ENCODE results near the gene ANKRD33B. TPM values are rescaled to one million over a fixed set of nuclear protein-coding genes. Genes with fewer than 3 reads are reported as not detected.

Gene ANKRD33B
- total RNA-seq, 3 donors from 2014 or later (not counting 1 experiment from before 2014, with no cell fraction given), result 2.4 to 4.3 (median 3.9) TPM

DNA sequence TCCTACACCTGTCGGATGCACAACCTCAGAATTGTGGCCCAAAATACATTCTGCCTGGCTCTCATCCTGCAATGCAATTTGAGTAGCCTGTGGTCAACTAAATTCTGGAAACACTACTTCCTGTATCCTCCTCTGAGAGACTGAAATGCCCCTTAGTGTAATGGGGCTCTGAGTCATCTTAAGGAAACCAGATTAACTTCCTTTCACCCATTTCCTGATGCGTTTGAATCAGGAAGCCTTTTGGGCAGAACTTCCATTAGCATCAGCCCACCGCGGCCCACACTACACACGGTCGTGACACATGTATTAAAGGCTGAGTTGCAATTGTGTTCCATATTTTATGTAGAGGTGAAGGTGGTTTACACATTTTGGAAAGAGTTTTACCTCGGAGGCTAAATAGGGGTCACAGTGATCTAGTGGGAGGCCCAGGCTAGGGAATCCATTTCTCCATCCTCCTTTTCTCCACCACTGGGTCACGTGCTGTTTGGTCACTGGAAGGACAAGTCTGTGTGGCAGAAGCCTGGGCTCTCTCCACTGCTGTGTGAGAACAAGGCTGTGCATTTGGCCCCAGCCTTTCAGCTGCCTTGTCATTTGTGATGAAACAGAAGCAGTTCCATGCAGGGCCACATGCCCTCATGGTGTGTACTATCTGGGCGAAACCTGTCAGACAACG lies 141.2 kb downstream of the ANKRD33B start:
- H3K27ac ChIP-seq (ENCODE audit: low read length), result peak overlapping the region; percentile 14
- WGBS (ENCODE audit: insufficient coverage), result 70% methylated on average over 5 of the region's 10 CpGs
- peaks cover 20% of the 10 kb centered on the region for H3K4me1 ChIP-seq (ENCODE audit: control insufficient read depth, insufficient read depth, low read length)
- TF ChIP-seq, protein P1, sequence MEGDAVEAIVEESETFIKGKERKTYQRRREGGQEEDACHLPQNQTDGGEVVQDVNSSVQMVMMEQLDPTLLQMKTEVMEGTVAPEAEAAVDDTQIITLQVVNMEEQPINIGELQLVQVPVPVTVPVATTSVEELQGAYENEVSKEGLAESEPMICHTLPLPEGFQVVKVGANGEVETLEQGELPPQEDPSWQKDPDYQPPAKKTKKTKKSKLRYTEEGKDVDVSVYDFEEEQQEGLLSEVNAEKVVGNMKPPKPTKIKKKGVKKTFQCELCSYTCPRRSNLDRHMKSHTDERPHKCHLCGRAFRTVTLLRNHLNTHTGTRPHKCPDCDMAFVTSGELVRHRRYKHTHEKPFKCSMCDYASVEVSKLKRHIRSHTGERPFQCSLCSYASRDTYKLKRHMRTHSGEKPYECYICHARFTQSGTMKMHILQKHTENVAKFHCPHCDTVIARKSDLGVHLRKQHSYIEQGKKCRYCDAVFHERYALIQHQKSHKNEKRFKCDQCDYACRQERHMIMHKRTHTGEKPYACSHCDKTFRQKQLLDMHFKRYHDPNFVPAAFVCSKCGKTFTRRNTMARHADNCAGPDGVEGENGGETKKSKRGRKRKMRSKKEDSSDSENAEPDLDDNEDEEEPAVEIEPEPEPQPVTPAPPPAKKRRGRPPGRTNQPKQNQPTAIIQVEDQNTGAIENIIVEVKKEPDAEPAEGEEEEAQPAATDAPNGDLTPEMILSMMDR (IDR thresholded peaks at IDR 0.05), result no peak
- intact Hi-C loops (cut with micrococcal nuclease), result no loop called here
- no peaks in the 10 kb centered on the region for H3K36me3 ChIP-seq (ENCODE audit: control insufficient read depth, insufficient read depth, low read length)
- ATAC-seq (peak; percentile 49 to 77 (median 58)), DNase-seq (peak in 1 of 2 donors; percentile 28)
- H3K9me3 ChIP-seq (ENCODE audit: control insufficient read depth, insufficient read depth, low read length), result no peaks in the 10 kb centered on the region
- peak overlapping the region; percentile 3 for H3K4me3 Mint-ChIP-seq
- H3K4me1 Mint-ChIP-seq, result peaks cover 34 to 53% of the 10 kb centered on the region in 2 donors
- no peaks in the 10 kb centered on the region for H3K27me3 ChIP-seq (ENCODE audit: control insufficient read depth, insufficient read depth, low read length)
- H3K27ac Mint-ChIP-seq, result peak overlapping the region; percentile 65 to 84
- H3K9me3 Mint-ChIP-seq, result no peaks in the 10 kb centered on the region
- no peak overlapping the region for H3K4me3 ChIP-seq (ENCODE audit: low read length)
- no peaks in the 10 kb centered on the region for H3K36me3 Mint-ChIP-seq
- H3K27me3 Mint-ChIP-seq (ENCODE audit: low read depth in 2 of 2), result no peaks in the 10 kb centered on the region

DNA sequence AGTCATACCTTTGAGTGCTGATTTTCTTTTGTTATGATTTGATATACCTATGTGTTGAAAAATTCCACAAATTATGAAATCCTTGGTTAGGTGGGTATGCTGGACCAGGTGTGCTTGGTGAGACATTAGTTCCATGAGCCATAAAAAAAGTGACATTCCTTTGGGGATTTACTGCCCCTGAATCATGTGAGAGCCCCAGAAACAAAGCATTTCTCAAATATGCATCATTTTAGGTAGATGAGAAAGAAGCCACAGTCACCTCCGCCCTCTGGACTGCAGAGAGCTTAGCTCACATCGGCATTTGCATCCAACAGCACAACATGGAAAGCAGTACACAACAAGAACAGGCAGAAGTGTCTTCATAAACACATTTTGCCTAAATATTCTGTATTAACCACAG lies 141.9 kb downstream of the ANKRD33B start:
- Mint-ChIP-seq H3K9me3 (no peaks in the 10 kb centered on the region), H3K4me3 (no peak overlapping the region), H3K4me1 (peaks cover 36 to 57% of the 10 kb centered on the region in 2 donors), H3K36me3 (no peaks in the 10 kb centered on the region), H3K27me3 (ENCODE audit: low read depth in 2 of 2) (no peaks in the 10 kb centered on the region), H3K27ac (peak overlapping the region; percentile 65 to 84)
- DNase-seq (no peak), ATAC-seq (no peak)
- no peaks in the 10 kb centered on the region for H3K9me3 ChIP-seq (ENCODE audit: control insufficient read depth, insufficient read depth, low read length)
- TF ChIP-seq, protein P1 (IDR thresholded peaks at IDR 0.05), result no peak
- no peaks in the 10 kb centered on the region for H3K27me3 ChIP-seq (ENCODE audit: control insufficient read depth, insufficient read depth, low read length)
- no peak overlapping the region for H3K27ac ChIP-seq (ENCODE audit: low read length)
- H3K36me3 ChIP-seq (ENCODE audit: control insufficient read depth, insufficient read depth, low read length), result no peaks in the 10 kb centered on the region
- H3K4me3 ChIP-seq (ENCODE audit: low read length), result no peak overlapping the region
- peaks cover 26% of the 10 kb centered on the region for H3K4me1 ChIP-seq (ENCODE audit: control insufficient read depth, insufficient read depth, low read length)
- intact Hi-C loops (cut with micrococcal nuclease), result no loop called here
- 100% methylated on average over 2 of the region's 2 CpGs for WGBS (ENCODE audit: insufficient coverage)

DNA sequence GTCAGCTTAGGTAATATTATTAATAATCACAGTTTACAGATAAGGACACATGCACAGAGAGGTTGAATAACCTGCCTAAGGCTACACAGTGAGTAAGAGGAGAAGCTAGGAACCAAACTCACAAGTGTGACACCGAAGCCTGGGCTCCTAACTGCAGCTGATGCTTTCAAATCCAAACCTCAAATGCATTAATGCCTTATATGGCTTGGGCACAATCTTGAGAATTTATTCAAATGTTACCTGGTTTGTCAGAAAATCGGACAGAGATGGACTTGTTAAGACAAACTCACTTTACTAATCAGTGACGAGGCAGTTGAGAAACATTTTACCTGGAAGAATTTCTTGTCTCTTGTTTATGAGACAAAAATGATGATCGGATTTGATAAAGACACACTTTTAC lies 142.5 kb downstream of the ANKRD33B start:
- ATAC-seq (no peak), DNase-seq (no peak)
- Histone ChIP-seq H3K4me1 (ENCODE audit: control insufficient read depth, insufficient read depth, low read length) (peaks cover 32% of the 10 kb centered on the region), H3K27ac (ENCODE audit: low read length) (no peak overlapping the region), H3K36me3 (ENCODE audit: control insufficient read depth, insufficient read depth, low read length) (no peaks in the 10 kb centered on the region), H3K9me3 (ENCODE audit: control insufficient read depth, insufficient read depth, low read length) (no peaks in the 10 kb centered on the region), H3K4me3 (ENCODE audit: low read length) (no peak overlapping the region), H3K27me3 (ENCODE audit: control insufficient read depth, insufficient read depth, low read length) (no peaks in the 10 kb centered on the region)
- TF ChIP-seq, protein P1 (IDR thresholded peaks at IDR 0.05), result no peak
- no peaks in the 10 kb centered on the region for H3K9me3 Mint-ChIP-seq
- H3K27ac Mint-ChIP-seq, result peak overlapping the region; percentile 65 to 84
- no peak overlapping the region for H3K4me3 Mint-ChIP-seq
- H3K27me3 Mint-ChIP-seq (ENCODE audit: low read depth in 2 of 2), result no peaks in the 10 kb centered on the region
- peaks cover 42 to 63% of the 10 kb centered on the region in 2 donors for H3K4me1 Mint-ChIP-seq
- intact Hi-C loops (cut with micrococcal nuclease), result no loop called here
- WGBS (ENCODE audit: insufficient coverage), result 98% methylated on average over 3 of the region's 4 CpGs
- H3K36me3 Mint-ChIP-seq, result no peaks in the 10 kb centered on the region

Other genes starting within 250 kb of the ANKRD33B start
- gene MARCHF6, start 210.4 kb upstream of the ANKRD33B start, total RNA-seq, result 100 to 1,000 TPM; 160 to 173 (median 164) TPM
- gene ROPN1L, start 122.2 kb upstream of the ANKRD33B start, total RNA-seq, result 1 to 10 TPM; 1.2 to 5.2 (median 4.3) TPM
- gene DAP, start 197.2 kb downstream of the ANKRD33B start, total RNA-seq, result 10 to 100 TPM; 38.4 to 48.9 (median 44.9) TPM